K562 (cell line): ENCODE data around the gene TOR1B. TPM values are rescaled to one million over a fixed set of nuclear protein-coding genes. Genes with fewer than 3 reads are reported as not detected.

Experiments
- DDX20 ChIP-seq: fragments of 450-650 bp; IDR thresholded peaks from 2 replicates; pipeline ENCODE4 v1.6.1; 2016; ENCODE audit warnings: missing genetic modification characterization, low read depth, mild to moderate bottlenecking, missing compliant biosample characterization, moderate library complexity
- KLF10 ChIP-seq: fragments of 250-450 bp; sonication (Bioruptor Pico); IDR thresholded peaks from 2 replicates; pipeline ENCODE4 v1.6.1; 2021; ENCODE audit warnings: matching md5 sums
- MCM2 ChIP-seq: fragments of 450-650 bp; IDR thresholded peaks from 2 replicates; pipeline ENCODE4 v1.6.1; 2017; ENCODE audit warnings: low read depth, mild to moderate bottlenecking
- RFX7 ChIP-seq: fragments of 250-450 bp; sonication (Bioruptor Pico); IDR thresholded peaks from 2 replicates; pipeline ENCODE4 v1.5.1; 2021; ENCODE audit warnings: mild to moderate bottlenecking
- SIN3A ChIP-seq, 2 experiments: fragments of 150-350 bp in 1 of 2; IDR thresholded peaks; 2 replicates each; pipeline ENCODE4 v1.6.1; 2011 to 2016; ENCODE audit warnings: borderline replicate concordance in 2 of 2, low read depth in 2 of 2, low read length in 2 of 2, mild to moderate bottlenecking in 2 of 2, moderate library complexity in 2 of 2; ENCODE audit not compliant: control insufficient read depth in 1 of 2
- SMAD3 ChIP-seq: fragments of 450-650 bp; formaldehyde crosslinking; conservative IDR thresholded peaks from 2 replicates; pipeline ENCODE4 v1.4.0; 2020; ENCODE audit warnings: mild to moderate bottlenecking
- TCF7L2 ChIP-seq: fragments of 150-350 bp; IDR thresholded peaks from 2 replicates; pipeline ENCODE4 v1.6.1; 2016; ENCODE audit warnings: low read depth, mild to moderate bottlenecking, low read length, moderate library complexity
- TGIF2 ChIP-seq: sonication (generic); formaldehyde crosslinking; IDR thresholded peaks from 2 replicates; pipeline ENCODE4 v1.8.1; 2022; ENCODE audit warnings: mild to moderate bottlenecking, missing genetic modification reagents, moderate library complexity
- polyA plus RNA-seq, 8 experiments: library from polyadenylated mRNA; depleted of rRNA in 4 of 8; stranded (reverse) in 5 of 8; unstranded in 3 of 8; fragments of >200 nt; fragmentation: Nextera tagmentation in 2 of 8; fragmentation: Illumina TruSeq in 1 of 8; extraction: Ambion mirVana in 2 of 8; extraction: Trizol in 1 of 8; gene quantifications; 2 replicates each; pipeline versions ENCODE4 v1.2.1 to v1.2.3, GENCODE V29; 2011 to 2014; ENCODE audit warnings: inconsistent platforms in 1 of 8, missing spikeins in 1 of 8
- total RNA-seq, 7 experiments: library from RNA; depleted of rRNA in 6 of 7; stranded (reverse); fragments of >200 nt in 6 of 7; fragmentation: Illumina TruSeq in 2 of 7; extraction: Trizol in 2 of 7; gene quantifications; 2 replicates each; pipeline versions ENCODE4 v1.2.1 to v1.2.3, GENCODE V29; 2011 to 2021; ENCODE audit warnings: low replicate concordance in 1 of 7
- TF ChIP-seq, protein P1 (sequence below): IDR thresholded peaks from 2 replicates; pipeline ENCODE4 v1.6.1; 2012; ENCODE audit warnings: low read depth, low read length, improper control_type of control experiment, borderline replicate concordance
- TF ChIP-seq, protein P2 (sequence below): fragments of 250-450 bp; sonication (Bioruptor Pico); IDR thresholded peaks from 2 replicates; pipeline ENCODE4 v1.5.1; 2021; ENCODE audit warnings: mild to moderate bottlenecking
- TF ChIP-seq, protein P3 (sequence below): fragments of 450-650 bp; formaldehyde crosslinking; IDR thresholded peaks from 2 replicates; pipeline ENCODE4 v1.4.0; 2020; ENCODE audit warnings: mild to moderate bottlenecking, moderate library complexity
- TF ChIP-seq, protein P4 (sequence below): fragments of 200-800 bp; sonication (Bioruptor generic); IDR thresholded peaks from 2 replicates; pipeline ENCODE4 v1.6.1; 2017; ENCODE audit warnings: missing genetic modification characterization, missing compliant biosample characterization
- TF ChIP-seq, protein P5 (sequence below): sonication (generic); formaldehyde crosslinking; IDR thresholded peaks from 2 replicates; pipeline ENCODE4 v1.8.1; 2022; ENCODE audit warnings: missing genetic modification reagents
- TF ChIP-seq, protein P6 (sequence below), 2 experiments: fragments of 450-650 bp in 1 of 2; IDR thresholded peaks; 2 replicates each; pipeline ENCODE4 v1.6.1; 2011 to 2017; ENCODE audit warnings: low read depth in 2 of 2, antibody characterized with exemption in 1 of 2, borderline replicate concordance in 1 of 2, low read length in 1 of 2, mild to moderate bottlenecking in 1 of 2, mixed read lengths in 1 of 2; ENCODE audit not compliant: control insufficient read depth in 1 of 2

Gene TOR1B
- total and polyA plus RNA-seq, 9 of the 15 experiments (the other 6 are each of a cell fraction or from before 2014, with no cell fraction given) = 4.2 to 36.5 (median 24.6) TPM

DNA sequence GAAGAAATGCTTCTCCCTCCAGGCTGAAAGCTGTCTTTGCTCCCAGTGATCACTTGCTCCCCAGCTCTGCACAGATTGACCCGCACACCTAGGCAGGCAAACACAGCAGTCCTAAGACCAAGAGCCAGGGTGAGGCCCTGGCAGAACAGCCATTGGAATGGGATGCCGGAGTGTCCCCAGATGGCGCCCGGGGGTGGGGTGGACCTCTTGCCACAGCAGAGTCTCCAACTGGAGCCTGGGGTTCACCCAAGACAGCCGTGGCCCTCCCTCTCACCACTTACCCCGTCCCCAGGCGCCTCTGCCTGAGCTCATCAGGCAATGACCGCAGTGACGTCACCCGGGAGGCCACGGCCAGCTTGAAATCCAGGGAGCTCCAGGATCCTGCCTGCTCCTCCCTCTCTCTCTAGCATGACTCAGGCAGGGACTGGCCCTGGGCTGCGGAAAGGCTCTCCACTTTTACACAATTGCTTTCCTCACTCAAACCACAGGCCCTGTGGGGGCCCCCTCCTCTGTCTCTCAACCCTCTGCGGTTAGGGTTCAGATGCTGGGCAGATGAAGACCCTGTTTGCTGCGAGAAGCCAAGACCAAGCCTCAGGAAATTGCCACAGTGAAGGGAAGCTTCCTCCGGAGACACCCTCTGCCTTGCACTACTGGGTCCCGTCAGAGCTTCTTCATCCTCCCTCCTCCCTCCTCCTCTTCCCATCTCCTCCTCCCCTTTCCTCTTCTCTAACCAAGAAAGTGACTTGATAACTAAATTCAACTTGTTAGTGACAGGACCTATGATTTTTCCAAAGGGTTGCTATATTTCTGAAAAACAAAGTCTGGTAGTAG is 25.8 kb upstream of the TOR1B start (continued):
- TF ChIP-seq, protein P1, sequence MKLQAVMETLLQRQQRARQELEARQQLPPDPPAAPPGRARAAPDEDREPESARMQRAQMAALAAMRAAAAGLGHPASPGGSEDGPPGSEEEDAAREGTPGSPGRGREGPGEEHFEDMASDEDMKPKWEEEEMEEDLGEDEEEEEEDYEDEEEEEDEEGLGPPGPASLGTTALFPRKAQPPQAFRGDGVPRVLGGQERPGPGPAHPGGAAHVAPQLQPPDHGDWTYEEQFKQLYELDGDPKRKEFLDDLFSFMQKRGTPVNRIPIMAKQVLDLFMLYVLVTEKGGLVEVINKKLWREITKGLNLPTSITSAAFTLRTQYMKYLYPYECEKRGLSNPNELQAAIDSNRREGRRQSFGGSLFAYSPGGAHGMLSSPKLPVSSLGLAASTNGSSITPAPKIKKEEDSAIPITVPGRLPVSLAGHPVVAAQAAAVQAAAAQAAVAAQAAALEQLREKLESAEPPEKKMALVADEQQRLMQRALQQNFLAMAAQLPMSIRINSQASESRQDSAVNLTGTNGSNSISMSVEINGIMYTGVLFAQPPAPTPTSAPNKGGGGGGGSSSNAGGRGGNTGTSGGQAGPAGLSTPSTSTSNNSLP = no peak
- TF ChIP-seq SIN3A (IDR thresholded peaks at IDR 0.05; ENCODE audit: borderline replicate concordance in 2 of 2, control insufficient read depth in 1 of 2, low read depth in 2 of 2, low read length in 2 of 2) = no peak
- no peak for TF ChIP-seq TCF7L2
- TF ChIP-seq, protein P2, sequence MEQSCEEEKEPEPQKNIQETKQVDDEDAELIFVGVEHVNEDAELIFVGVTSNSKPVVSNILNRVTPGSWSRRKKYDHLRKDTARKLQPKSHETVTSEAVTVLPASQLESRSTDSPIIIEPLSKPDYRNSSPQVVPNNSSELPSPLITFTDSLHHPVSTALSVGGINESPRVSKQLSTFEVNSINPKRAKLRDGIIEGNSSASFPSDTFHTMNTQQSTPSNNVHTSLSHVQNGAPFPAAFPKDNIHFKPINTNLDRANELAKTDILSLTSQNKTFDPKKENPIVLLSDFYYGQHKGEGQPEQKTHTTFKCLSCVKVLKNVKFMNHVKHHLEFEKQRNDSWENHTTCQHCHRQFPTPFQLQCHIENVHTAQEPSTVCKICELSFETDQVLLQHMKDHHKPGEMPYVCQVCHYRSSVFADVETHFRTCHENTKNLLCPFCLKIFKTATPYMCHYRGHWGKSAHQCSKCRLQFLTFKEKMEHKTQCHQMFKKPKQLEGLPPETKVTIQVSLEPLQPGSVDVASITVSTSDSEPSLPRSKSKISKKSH (CRISPR knock-in tag) = no peak
- no peak for TF ChIP-seq KLF10 (CRISPR knock-in tag)
- no peak for TF ChIP-seq TGIF2 (CRISPR knock-in tag)
- no peak for TF ChIP-seq RFX7 (CRISPR knock-in tag)
- TF ChIP-seq, protein P3, sequence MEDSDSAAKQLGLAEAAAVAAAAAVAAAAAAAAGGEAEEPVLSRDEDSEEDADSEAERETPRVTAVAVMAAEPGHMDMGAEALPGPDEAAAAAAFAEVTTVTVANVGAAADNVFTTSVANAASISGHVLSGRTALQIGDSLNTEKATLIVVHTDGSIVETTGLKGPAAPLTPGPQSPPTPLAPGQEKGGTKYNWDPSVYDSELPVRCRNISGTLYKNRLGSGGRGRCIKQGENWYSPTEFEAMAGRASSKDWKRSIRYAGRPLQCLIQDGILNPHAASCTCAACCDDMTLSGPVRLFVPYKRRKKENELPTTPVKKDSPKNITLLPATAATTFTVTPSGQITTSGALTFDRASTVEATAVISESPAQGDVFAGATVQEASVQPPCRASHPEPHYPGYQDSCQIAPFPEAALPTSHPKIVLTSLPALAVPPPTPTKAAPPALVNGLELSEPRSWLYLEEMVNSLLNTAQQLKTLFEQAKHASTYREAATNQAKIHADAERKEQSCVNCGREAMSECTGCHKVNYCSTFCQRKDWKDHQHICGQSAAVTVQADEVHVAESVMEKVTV (CRISPR knock-in tag) = peak; percentile 56
- TF ChIP-seq, protein P4, sequence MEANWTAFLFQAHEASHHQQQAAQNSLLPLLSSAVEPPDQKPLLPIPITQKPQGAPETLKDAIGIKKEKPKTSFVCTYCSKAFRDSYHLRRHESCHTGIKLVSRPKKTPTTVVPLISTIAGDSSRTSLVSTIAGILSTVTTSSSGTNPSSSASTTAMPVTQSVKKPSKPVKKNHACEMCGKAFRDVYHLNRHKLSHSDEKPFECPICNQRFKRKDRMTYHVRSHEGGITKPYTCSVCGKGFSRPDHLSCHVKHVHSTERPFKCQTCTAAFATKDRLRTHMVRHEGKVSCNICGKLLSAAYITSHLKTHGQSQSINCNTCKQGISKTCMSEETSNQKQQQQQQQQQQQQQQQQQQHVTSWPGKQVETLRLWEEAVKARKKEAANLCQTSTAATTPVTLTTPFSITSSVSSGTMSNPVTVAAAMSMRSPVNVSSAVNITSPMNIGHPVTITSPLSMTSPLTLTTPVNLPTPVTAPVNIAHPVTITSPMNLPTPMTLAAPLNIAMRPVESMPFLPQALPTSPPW (CRISPR knock-in tag) = peak; percentile 99
- TF ChIP-seq, protein P5, sequence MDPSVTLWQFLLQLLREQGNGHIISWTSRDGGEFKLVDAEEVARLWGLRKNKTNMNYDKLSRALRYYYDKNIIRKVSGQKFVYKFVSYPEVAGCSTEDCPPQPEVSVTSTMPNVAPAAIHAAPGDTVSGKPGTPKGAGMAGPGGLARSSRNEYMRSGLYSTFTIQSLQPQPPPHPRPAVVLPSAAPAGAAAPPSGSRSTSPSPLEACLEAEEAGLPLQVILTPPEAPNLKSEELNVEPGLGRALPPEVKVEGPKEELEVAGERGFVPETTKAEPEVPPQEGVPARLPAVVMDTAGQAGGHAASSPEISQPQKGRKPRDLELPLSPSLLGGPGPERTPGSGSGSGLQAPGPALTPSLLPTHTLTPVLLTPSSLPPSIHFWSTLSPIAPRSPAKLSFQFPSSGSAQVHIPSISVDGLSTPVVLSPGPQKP (CRISPR knock-in tag) = no peak
- TF ChIP-seq, protein P6, sequence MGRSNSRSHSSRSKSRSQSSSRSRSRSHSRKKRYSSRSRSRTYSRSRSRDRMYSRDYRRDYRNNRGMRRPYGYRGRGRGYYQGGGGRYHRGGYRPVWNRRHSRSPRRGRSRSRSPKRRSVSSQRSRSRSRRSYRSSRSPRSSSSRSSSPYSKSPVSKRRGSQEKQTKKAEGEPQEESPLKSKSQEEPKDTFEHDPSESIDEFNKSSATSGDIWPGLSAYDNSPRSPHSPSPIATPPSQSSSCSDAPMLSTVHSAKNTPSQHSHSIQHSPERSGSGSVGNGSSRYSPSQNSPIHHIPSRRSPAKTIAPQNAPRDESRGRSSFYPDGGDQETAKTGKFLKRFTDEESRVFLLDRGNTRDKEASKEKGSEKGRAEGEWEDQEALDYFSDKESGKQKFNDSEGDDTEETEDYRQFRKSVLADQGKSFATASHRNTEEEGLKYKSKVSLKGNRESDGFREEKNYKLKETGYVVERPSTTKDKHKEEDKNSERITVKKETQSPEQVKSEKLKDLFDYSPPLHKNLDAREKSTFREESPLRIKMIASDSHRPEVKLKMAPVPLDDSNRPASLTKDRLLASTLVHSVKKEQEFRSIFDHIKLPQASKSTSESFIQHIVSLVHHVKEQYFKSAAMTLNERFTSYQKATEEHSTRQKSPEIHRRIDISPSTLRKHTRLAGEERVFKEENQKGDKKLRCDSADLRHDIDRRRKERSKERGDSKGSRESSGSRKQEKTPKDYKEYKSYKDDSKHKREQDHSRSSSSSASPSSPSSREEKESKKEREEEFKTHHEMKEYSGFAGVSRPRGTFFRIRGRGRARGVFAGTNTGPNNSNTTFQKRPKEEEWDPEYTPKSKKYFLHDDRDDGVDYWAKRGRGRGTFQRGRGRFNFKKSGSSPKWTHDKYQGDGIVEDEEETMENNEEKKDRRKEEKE (IDR thresholded peaks at IDR 0.05; ENCODE audit: borderline replicate concordance in 1 of 2, control insufficient read depth in 1 of 2, low read depth in 2 of 2, low read length in 1 of 2) = no peak
- peak; percentile 67; the same call in 1 of the 2 replicates for TF ChIP-seq SMAD3
- no peak for TF ChIP-seq MCM2
- TF ChIP-seq DDX20 (tag) = no peak
